ENCODE data around the gene LYST.

DNA sequence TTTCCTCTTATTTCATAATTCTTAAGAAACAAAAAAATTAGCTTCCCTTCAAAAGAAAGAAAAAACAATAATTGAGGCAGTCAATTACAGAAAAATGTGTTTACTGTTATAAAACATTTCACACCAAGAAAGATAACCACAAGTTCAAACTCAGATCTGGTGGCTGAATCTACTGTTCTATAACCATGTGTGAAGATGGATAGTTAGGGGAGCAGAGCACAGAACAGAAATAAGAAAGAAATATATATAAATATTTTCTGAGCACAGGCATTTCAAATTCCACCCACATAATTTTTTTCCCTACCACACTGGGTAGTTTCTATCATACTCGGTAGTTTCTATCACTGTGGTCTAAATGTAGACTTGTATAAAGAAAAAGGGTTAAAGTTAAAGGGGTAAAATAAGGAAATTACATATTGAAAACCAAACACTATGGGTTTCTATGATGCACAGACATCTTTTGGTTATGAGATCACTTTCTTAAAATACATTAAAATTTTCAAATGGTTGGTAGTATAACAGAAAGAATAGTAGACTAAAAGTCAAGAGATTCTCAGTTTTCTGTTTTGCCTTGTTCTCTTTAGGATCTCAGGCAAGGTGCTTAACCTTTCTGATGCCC, 10.8 kb downstream of the LYST start:
- TF ChIP-seq, protein P1, sequence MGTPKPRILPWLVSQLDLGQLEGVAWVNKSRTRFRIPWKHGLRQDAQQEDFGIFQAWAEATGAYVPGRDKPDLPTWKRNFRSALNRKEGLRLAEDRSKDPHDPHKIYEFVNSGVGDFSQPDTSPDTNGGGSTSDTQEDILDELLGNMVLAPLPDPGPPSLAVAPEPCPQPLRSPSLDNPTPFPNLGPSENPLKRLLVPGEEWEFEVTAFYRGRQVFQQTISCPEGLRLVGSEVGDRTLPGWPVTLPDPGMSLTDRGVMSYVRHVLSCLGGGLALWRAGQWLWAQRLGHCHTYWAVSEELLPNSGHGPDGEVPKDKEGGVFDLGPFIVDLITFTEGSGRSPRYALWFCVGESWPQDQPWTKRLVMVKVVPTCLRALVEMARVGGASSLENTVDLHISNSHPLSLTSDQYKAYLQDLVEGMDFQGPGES (IDR thresholded peaks at IDR 0.05; ENCODE audit: low read depth, low read length), result no peak
- TF ChIP-seq, protein P2, sequence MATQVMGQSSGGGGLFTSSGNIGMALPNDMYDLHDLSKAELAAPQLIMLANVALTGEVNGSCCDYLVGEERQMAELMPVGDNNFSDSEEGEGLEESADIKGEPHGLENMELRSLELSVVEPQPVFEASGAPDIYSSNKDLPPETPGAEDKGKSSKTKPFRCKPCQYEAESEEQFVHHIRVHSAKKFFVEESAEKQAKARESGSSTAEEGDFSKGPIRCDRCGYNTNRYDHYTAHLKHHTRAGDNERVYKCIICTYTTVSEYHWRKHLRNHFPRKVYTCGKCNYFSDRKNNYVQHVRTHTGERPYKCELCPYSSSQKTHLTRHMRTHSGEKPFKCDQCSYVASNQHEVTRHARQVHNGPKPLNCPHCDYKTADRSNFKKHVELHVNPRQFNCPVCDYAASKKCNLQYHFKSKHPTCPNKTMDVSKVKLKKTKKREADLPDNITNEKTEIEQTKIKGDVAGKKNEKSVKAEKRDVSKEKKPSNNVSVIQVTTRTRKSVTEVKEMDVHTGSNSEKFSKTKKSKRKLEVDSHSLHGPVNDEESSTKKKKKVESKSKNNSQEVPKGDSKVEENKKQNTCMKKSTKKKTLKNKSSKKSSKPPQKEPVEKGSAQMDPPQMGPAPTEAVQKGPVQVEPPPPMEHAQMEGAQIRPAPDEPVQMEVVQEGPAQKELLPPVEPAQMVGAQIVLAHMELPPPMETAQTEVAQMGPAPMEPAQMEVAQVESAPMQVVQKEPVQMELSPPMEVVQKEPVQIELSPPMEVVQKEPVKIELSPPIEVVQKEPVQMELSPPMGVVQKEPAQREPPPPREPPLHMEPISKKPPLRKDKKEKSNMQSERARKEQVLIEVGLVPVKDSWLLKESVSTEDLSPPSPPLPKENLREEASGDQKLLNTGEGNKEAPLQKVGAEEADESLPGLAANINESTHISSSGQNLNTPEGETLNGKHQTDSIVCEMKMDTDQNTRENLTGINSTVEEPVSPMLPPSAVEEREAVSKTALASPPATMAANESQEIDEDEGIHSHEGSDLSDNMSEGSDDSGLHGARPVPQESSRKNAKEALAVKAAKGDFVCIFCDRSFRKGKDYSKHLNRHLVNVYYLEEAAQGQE (IDR thresholded peaks at IDR 0.05; ENCODE audit: low read depth, low read length), result no peak
